GM12878 (cell line): ENCODE data around the gene RBKS. TPM values are rescaled to one million over a fixed set of nuclear protein-coding genes. Genes with fewer than 3 reads are reported as not detected.

ENCODE experiments used
- ASH2L ChIP-seq: fragments of 300-600, 200-600 bp; sonication (generic); IDR thresholded peaks from 2 replicates; pipeline ENCODE4 v1.6.1; 2017; ENCODE audit warnings: low read depth, mild to moderate bottlenecking, borderline replicate concordance
- ATF3 ChIP-seq: IDR thresholded peaks from 2 replicates; pipeline ENCODE4 v1.6.1; 2011; ENCODE audit warnings: low read depth, mild to moderate bottlenecking, low read length, moderate library complexity, borderline replicate concordance; ENCODE audit errors: extremely low read depth
- DPF2 ChIP-seq: fragments of 450-650 bp; IDR thresholded peaks from 2 replicates; pipeline ENCODE4 v1.6.1; 2017; ENCODE audit warnings: mild to moderate bottlenecking
- EZH2 ChIP-seq: IDR thresholded peaks from 2 replicates; pipeline ENCODE4 v1.6.1; 2012; ENCODE audit warnings: low read depth, mild to moderate bottlenecking, control low read depth, inconsistent platforms, low read length, borderline replicate concordance; ENCODE audit not compliant: control insufficient read depth
- HDGF ChIP-seq: fragments of 450-650 bp; IDR thresholded peaks from 2 replicates; pipeline ENCODE4 v1.6.1; 2016; ENCODE audit warnings: antibody characterized with exemption
- KAT2A ChIP-seq: conservative IDR thresholded peaks from 2 replicates; pipeline ENCODE4 v1.6.1; 2011; ENCODE audit warnings: low read depth, low read length; ENCODE audit not compliant: control insufficient read depth
- MEF2A ChIP-seq: IDR thresholded peaks from 2 replicates; pipeline ENCODE4 v1.6.1; 2011; ENCODE audit warnings: low read depth, mild to moderate bottlenecking, low read length, moderate library complexity; ENCODE audit not compliant: insufficient read depth
- MEF2B ChIP-seq: fragments of 450-650 bp; IDR thresholded peaks from 2 replicates; pipeline ENCODE4 v1.6.1; 2018; ENCODE audit warnings: mild to moderate bottlenecking, moderate library complexity; ENCODE audit not compliant: partially characterized antibody, poor library complexity, severe bottlenecking
- NFYA ChIP-seq: IDR thresholded peaks from 2 replicates; pipeline ENCODE4 v1.6.1; 2011; ENCODE audit warnings: low read depth, mild to moderate bottlenecking, low read length, improper control_type of control experiment, borderline replicate concordance
- NR2C1 ChIP-seq: fragments of 450-650 bp; IDR thresholded peaks from 2 replicates; pipeline ENCODE4 v1.6.1; 2017; ENCODE audit warnings: antibody characterized with exemption, mild to moderate bottlenecking, moderate library complexity
- NR2F1 ChIP-seq: fragments of 450-650 bp; conservative IDR thresholded peaks from 2 replicates; pipeline ENCODE4 v1.6.1; 2017; ENCODE audit warnings: mild to moderate bottlenecking
- PML ChIP-seq: IDR thresholded peaks from 2 replicates; pipeline ENCODE4 v1.6.1; 2012; ENCODE audit warnings: low read length, inconsistent platforms
- POLR2A ChIP-seq: IDR thresholded peaks from 2 replicates; pipeline ENCODE4 v1.6.1; 2011; ENCODE audit warnings: low read depth, mild to moderate bottlenecking, low read length
- REST ChIP-seq: IDR thresholded peaks from 2 replicates; pipeline ENCODE4 v1.6.1; 2012; ENCODE audit warnings: mild to moderate bottlenecking, low read depth, low read length
- SIN3A ChIP-seq: IDR thresholded peaks from 2 replicates; pipeline ENCODE4 v1.6.1; 2012; ENCODE audit warnings: low read depth, low read length, improper control_type of control experiment
- SMC3 ChIP-seq: IDR thresholded peaks from 2 replicates; pipeline ENCODE4 v1.6.1; 2011; ENCODE audit warnings: low read length, improper control_type of control experiment, borderline replicate concordance
- TAF1 ChIP-seq: IDR thresholded peaks from 2 replicates; pipeline ENCODE4 v1.6.1; 2011; ENCODE audit warnings: mild to moderate bottlenecking, low read depth, low read length, borderline replicate concordance
- TARDBP ChIP-seq: IDR thresholded peaks from 2 replicates; pipeline ENCODE4 v1.6.1; 2016; ENCODE audit warnings: borderline replicate concordance
- ZNF622 ChIP-seq: fragments of 450-650 bp; IDR thresholded peaks from 2 replicates; pipeline ENCODE4 v1.6.1; 2017; ENCODE audit warnings: mild to moderate bottlenecking, inconsistent platforms
- polyA plus RNA-seq, 11 experiments: library from polyadenylated mRNA; depleted of rRNA in 4 of 11; unstranded in 6 of 11; stranded (reverse) in 5 of 11; fragments of >200 nt; fragmentation: Nextera tagmentation in 4 of 11; fragmentation: Illumina TruSeq in 1 of 11; extraction: Ambion mirVana in 4 of 11; extraction: Trizol in 1 of 11; gene quantifications; 1 replicate in 1 of 11; 2 replicates in 10 of 11; pipeline versions ENCODE4 v1.2.1 to v1.2.3, GENCODE V29; 2011 to 2016; ENCODE audit warnings: inconsistent platforms in 2 of 11, missing spikeins in 2 of 11, low read depth in 1 of 11
- total RNA-seq, 4 experiments: library from RNA; depleted of rRNA in 3 of 4; stranded (reverse); fragments of >200 nt in 3 of 4; fragmentation: Illumina TruSeq in 1 of 4; extraction: Trizol in 1 of 4; gene quantifications; 2 replicates each; pipeline versions ENCODE4 v1.2.1 to v1.2.3, GENCODE V29; 2013 to 2021
- TF ChIP-seq, protein P1 (sequence below): fragments of 450-650 bp; IDR thresholded peaks from 2 replicates; pipeline ENCODE4 v1.6.1; 2017; ENCODE audit warnings: mild to moderate bottlenecking, moderate library complexity
- TF ChIP-seq, protein P2 (sequence below): IDR thresholded peaks from 2 replicates; pipeline ENCODE4 v1.6.1; 2011; ENCODE audit warnings: low read depth, low read length, improper control_type of control experiment, borderline replicate concordance

Gene RBKS
- total and polyA plus RNA-seq, 10 of the 15 experiments (the other 5 are each of a cell fraction or from before 2014, with no cell fraction given), result 0.39 to 1.8 (median 1.0) TPM

- TF ChIP-seq KAT2A, result no peak
- TF ChIP-seq EZH2, result no peak
- TF ChIP-seq, protein P1, sequence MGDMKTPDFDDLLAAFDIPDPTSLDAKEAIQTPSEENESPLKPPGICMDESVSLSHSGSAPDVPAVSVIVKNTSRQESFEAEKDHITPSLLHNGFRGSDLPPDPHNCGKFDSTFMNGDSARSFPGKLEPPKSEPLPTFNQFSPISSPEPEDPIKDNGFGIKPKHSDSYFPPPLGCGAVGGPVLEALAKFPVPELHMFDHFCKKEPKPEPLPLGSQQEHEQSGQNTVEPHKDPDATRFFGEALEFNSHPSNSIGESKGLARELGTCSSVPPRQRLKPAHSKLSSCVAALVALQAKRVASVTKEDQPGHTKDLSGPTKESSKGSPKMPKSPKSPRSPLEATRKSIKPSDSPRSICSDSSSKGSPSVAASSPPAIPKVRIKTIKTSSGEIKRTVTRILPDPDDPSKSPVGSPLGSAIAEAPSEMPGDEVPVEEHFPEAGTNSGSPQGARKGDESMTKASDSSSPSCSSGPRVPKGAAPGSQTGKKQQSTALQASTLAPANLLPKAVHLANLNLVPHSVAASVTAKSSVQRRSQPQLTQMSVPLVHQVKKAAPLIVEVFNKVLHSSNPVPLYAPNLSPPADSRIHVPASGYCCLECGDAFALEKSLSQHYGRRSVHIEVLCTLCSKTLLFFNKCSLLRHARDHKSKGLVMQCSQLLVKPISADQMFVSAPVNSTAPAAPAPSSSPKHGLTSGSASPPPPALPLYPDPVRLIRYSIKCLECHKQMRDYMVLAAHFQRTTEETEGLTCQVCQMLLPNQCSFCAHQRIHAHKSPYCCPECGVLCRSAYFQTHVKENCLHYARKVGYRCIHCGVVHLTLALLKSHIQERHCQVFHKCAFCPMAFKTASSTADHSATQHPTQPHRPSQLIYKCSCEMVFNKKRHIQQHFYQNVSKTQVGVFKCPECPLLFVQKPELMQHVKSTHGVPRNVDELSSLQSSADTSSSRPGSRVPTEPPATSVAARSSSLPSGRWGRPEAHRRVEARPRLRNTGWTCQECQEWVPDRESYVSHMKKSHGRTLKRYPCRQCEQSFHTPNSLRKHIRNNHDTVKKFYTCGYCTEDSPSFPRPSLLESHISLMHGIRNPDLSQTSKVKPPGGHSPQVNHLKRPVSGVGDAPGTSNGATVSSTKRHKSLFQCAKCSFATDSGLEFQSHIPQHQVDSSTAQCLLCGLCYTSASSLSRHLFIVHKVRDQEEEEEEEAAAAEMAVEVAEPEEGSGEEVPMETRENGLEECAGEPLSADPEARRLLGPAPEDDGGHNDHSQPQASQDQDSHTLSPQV, result peak; percentile 87
- peak; percentile 62; the same call in 1 of the 2 replicates for TF ChIP-seq PML
- no peak for TF ChIP-seq ZNF622
- TF ChIP-seq NFYA, result no peak
- peak; percentile 88 for TF ChIP-seq POLR2A
- TF ChIP-seq TAF1, result peak; percentile 27; the same call in 1 of the 2 replicates
- no peak for TF ChIP-seq TARDBP
- peak; percentile 17 for TF ChIP-seq MEF2B
- no peak for TF ChIP-seq ATF3
- peak; percentile 67; the same call in 1 of the 2 replicates for TF ChIP-seq DPF2
- peak; percentile 65; the same call in 1 of the 2 replicates for TF ChIP-seq ASH2L
- TF ChIP-seq HDGF, result peak; percentile 91
- TF ChIP-seq NR2F1, result peak; percentile 100
- no peak for TF ChIP-seq SMC3
- peak; percentile 60; the same call in 1 of the 2 replicates for TF ChIP-seq REST
- TF ChIP-seq MEF2A, result 0 out of 2 replicates have a peak, but pooled peaks have one; percentile 11
- TF ChIP-seq, protein P2, sequence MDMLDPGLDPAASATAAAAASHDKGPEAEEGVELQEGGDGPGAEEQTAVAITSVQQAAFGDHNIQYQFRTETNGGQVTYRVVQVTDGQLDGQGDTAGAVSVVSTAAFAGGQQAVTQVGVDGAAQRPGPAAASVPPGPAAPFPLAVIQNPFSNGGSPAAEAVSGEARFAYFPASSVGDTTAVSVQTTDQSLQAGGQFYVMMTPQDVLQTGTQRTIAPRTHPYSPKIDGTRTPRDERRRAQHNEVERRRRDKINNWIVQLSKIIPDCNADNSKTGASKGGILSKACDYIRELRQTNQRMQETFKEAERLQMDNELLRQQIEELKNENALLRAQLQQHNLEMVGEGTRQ, result no peak
- TF ChIP-seq NR2C1, result peak; percentile 98
- TF ChIP-seq SIN3A, result peak; percentile 95
Measured at GRCh38 chr2:27890146-27890923, at the start of gene RBKS, which contains the start of gene BABAM2 (continued).
